Putamen (tissue), 1 donor: ENCODE results near the gene MCM7.

Experiments used
- DNase-seq: peaks from one replicate; pipeline ENCODE4 v3.0.0-alpha.2; 2016; ENCODE audit warnings: low spot score

The MCM7 gene

GRCh38 chr7:100093925-100094486 is 7.2 kb downstream of the MCM7 start:
- no peak for DNase-seq

- no peak for DNase-seq
Observed at GRCh38 chr7:100093498-100093897, 7.7 kb downstream of the MCM7 start.

GRCh38 chr7:100093054-100093453 is 8.1 kb downstream of the MCM7 start:
- DNase-seq, result no peak

GRCh38 chr7:100091411-100092181 is 9.6 kb downstream of the MCM7 start:
- no peak for DNase-seq

GRCh38 chr7:100090527-100091410 is 10.4 kb downstream of the MCM7 start:
- no peak for DNase-seq

GRCh38 chr7:100089458-100090196 is 11.6 kb downstream of the MCM7 start:
- no peak for DNase-seq

GRCh38 chr7:100088621-100089457 is 12.4 kb downstream of the MCM7 start, which contains the start of gene COPS6:
TSS of gene COPS6 (plus strand) at chr7:100088969. CDS start at chr7:100088991, 22 bp downstream.
- DNase-seq, result peak; percentile 79

GRCh38 chr7:100088095-100088620 is 13.0 kb downstream of the MCM7 start:
- no peak for DNase-seq

GRCh38 chr7:100087055-100087750 is 14.0 kb downstream of the MCM7 start:
- DNase-seq, result no peak

GRCh38 chr7:100085515-100085914 is 15.7 kb downstream of the MCM7 start:
- no peak for DNase-seq

- DNase-seq, result no peak
Observed at GRCh38 chr7:100082978-100083377, 18.2 kb downstream of the MCM7 start.

- DNase-seq, result peak; percentile 99
Observed at GRCh38 chr7:100081535-100082102, 19.6 kb downstream of the MCM7 start, which contains the start of gene ZNF3. TSS of gene ZNF3 (minus strand) at chr7:100081723. CDS start at chr7:100077357, 4,366 bp downstream.

GRCh38 chr7:100080907-100081534 is 20.2 kb downstream of the MCM7 start:
- no peak for DNase-seq

GRCh38 chr7:100079024-100079560 is 22.1 kb downstream of the MCM7 start:
- peak; percentile 81 for DNase-seq

GRCh38 chr7:100077205-100077604 is 24.0 kb downstream of the MCM7 start:
- no peak for DNase-seq

- DNase-seq, result no peak
Observed at GRCh38 chr7:100075418-100075817, 25.8 kb downstream of the MCM7 start.

- DNase-seq, result no peak
Observed at GRCh38 chr7:100074841-100075240, 26.4 kb downstream of the MCM7 start.

GRCh38 chr7:100072462-100072861 is 28.7 kb downstream of the MCM7 start:
- DNase-seq, result no peak
